Measurements from ENCODE around the gene KRT6B.

Gene KRT6B

GRCh38 chr12:52407918-52408317, 44.0 kb downstream of the KRT6B start:
- DNase-seq: no peak

- no peak for DNase-seq
Measured at GRCh38 chr12:52405922-52406385, 46.0 kb downstream of the KRT6B start, which contains the start of gene KRT82. Gene KRT82, minus strand, starts transcription at chr12:52406335. Its CDS starts 58 bp downstream, at chr12:52406277.

GRCh38 chr12:52404951-52405350, 47.0 kb downstream of the KRT6B start:
- no peak for DNase-seq

- no peak for DNase-seq
Measured at GRCh38 chr12:52403561-52403960, 48.4 kb downstream of the KRT6B start.

GRCh38 chr12:52402873-52403540, 48.9 kb downstream of the KRT6B start:
- DNase-seq: no peak

- DNase-seq: no peak
Measured at GRCh38 chr12:52402377-52402776, 49.6 kb downstream of the KRT6B start.

- DNase-seq: no peak
Measured at GRCh38 chr12:52401926-52402325, 50.0 kb downstream of the KRT6B start.

GRCh38 chr12:52401526-52401925, 50.4 kb downstream of the KRT6B start:
- DNase-seq: no peak

- DNase-seq: no peak
Measured at GRCh38 chr12:52400906-52401305, 51.0 kb downstream of the KRT6B start.

GRCh38 chr12:52399756-52400155, 52.2 kb downstream of the KRT6B start:
- DNase-seq: no peak

- no peak for DNase-seq
Measured at GRCh38 chr12:52398176-52398575, 53.8 kb downstream of the KRT6B start.

- DNase-seq: no peak
Measured at GRCh38 chr12:52396656-52397055, 55.3 kb downstream of the KRT6B start.

All from stimulated activated CD8-positive, alpha-beta memory T cell treated with anti-CD3 and anti-CD28 coated beads, Interleukin-4, amount 100 ng/mL, for 48 hours (primary cell).